Head of caudate nucleus (tissue), 42 donors: ENCODE data around the gene SKOR2.
"Not testable (repeated sequence)": the region's sequence is repeated elsewhere in the genome, so short reads cannot be mapped to it uniquely, and the experiment has no call there.

Experiments
- DNase-seq, 42 donors: peaks; one replicate each; pipeline versions ENCODE4 v3.0.0 to v3.0.0-alpha.2; 2020 to 2021; ENCODE audit warnings: mixed read lengths in 7 of 42
- intact Hi-C: fragments of 100-400 bp; cut with DNase I; formaldehyde crosslinking; loops from one replicate; pipeline ENCODE4 v1.15.0; 2022

The SKOR2 gene

DNA sequence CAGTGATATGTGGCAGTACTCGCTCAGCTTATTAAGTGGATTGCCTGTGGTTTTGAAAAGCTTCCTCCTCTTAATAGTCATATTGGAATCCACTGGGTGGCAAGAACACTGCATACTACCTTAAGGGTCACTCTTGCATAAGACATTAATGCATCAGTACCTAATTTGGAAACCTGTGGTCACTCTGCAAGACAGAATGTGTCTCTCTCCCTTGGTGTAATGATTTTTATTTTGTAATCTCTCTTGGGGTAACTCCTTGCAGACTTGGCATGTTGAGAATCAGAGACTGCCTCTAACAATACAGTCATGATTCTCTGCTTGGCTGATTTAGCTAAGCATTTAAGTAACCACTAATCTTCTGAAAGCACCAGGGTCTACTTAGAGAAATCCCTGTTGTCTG is 42.3 kb downstream of the SKOR2 start:
- no peak for DNase-seq
- intact Hi-C loops = no loop called here

- intact Hi-C loops = no loop called here
- no peak for DNase-seq
Measured at GRCh38 chr18:47206945-47207637, 44.4 kb downstream of the SKOR2 start.

DNA sequence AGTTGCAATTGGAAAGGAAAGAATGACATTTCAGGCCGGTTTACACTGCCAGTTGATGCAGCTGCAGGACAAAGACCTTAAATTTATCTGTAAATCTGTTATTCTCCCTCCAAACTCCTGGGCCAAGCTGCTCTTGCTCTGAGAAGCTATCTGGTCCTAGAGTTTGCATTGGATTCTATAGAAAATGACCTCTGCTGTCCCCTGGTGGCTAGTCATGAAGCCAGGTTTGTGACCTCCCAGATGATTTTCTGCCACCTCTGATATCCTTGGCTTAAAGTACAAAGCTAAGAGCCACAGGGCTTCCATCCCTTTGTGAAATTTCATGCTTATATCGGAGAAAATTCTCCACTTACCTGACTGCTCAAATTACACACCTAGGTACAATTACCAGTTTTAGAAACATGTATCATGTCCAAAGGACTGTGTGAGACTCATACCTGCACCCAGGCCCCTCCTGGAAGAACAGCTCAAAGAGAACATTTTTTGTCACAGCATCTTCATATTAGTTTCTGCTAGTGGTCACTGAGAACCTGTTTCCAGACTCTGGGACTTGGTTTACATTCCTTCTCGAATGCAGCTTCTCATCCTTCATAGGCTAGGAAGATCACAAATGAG is 46.4 kb downstream of the SKOR2 start:
- peak in 22 of 42 donors; percentile 7 to 77 (median 26) for DNase-seq
- intact Hi-C loops = loop anchor here (5.0 kb wide), 1 partner anchor 103 kb away; no protein-coding TSS in a partner anchor

GRCh38 chr18:47203626-47204464 is 47.6 kb downstream of the SKOR2 start:
- no peak for DNase-seq
- intact Hi-C loops = loop anchor here (5.0 kb wide), 1 partner anchor 102 kb away; no protein-coding TSS in a partner anchor

GRCh38 chr18:47195961-47196360 is 55.5 kb downstream of the SKOR2 start:
- intact Hi-C loops, DNase-seq: not testable (repeated sequence)

DNA sequence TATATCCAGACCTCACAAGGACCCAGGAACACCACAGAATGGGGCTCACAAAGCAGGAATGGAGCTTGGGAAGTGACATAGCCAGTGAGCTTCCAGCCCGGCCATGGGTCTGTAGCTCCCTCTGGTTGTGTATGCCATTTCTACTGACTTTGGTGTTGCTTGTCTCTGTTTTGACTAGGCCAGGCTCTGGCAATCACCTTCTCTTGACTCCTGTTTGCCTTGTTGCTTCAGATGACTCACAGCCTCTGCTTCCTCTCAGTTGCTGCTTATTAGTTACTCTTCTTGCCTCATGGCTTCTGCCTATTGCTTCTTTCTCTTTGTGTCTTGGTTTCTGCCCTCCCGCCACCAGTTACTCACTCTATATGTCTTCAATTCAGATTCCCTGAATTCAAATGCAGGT is 59.5 kb downstream of the SKOR2 start:
- intact Hi-C loops = no loop called here
- no peak for DNase-seq

- no peak for DNase-seq
- intact Hi-C loops = no loop called here
Measured at GRCh38 chr18:47187721-47188120, 63.7 kb downstream of the SKOR2 start.

- DNase-seq = no peak
- intact Hi-C loops = no loop called here
Measured at GRCh38 chr18:47184419-47185050, 66.9 kb downstream of the SKOR2 start.

DNA sequence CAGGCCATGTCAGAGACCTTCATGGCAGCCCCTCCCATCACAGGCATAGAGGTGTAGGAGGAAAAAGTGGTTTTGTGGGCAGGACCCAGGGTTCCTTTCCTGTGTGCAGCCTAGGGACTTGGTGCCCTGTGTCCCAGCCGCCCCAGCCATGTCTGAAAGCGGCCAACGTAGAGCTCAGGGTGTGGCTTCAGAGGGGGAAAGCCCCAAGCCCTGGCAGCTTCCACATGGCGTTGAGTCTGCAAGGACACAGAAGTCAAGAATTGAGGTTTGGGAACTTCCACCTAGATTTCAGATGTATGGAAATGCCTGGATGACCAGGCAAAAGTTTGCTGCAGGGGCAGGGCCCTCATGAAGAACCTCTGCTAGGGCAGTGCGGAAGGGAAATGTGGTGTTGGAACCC is 69.3 kb downstream of the SKOR2 start:
- intact Hi-C loops, DNase-seq: not testable (repeated sequence)

- intact Hi-C loops = no loop called here
Measured at GRCh38 chr18:47180765-47181164, 70.7 kb downstream of the SKOR2 start.

GRCh38 chr18:47179520-47179919 is 71.9 kb downstream of the SKOR2 start:
- intact Hi-C loops = no loop called here
- DNase-seq = no peak

More at GRCh38 chr18:47180765-47181164, 70.7 kb downstream of the SKOR2 start:
- no peak for DNase-seq

DNA sequence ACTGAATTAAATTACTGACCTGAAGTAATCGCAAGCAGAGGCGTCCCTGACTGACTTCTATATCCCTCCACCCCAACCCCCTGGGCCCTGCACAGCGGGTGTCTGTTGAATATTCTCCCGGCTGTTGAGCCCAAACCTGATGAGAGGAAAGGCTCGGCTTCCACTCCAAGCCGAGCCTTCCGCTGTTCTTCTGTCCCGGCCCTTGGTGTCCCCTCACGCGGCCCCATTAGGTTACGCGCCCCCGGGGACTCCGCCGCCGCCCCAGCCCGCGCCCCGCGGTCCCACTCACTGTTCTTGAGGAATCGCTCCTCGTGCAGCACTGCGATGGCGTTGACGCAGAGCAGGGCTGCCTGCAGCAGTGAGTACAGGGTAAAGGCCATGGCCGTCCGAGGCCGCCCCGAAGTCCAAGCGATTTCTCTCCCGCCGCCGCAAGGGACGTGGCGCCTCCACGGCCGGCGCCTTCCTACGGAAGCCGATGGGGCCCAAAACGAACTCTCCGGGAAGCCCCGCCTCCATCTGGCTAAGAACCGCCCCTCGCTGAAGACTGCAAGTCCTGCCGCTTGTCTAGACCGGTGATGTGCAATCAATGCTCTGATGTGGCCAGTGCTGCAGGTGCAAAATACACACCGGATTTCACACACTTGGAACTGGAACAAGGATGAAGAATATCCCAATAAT is 75.4 kb downstream of the SKOR2 start, which contains the start of gene IER3IP1:
Gene IER3IP1 (minus strand): TSS at position 467 of the 678 bp plus-strand sequence. CDS start 87 bp downstream, at position 380.
- peak; percentile 79 to 97 (median 92) for DNase-seq
- intact Hi-C loops = loop anchor here (2.0 kb wide), 1 partner anchor 25 kb away; the partner anchor contains the start of gene HDHD2

GRCh38 chr18:47175283-47175897 is 76.1 kb downstream of the SKOR2 start:
- intact Hi-C loops = no loop called here
- DNase-seq = peak in 2 of 42 donors; percentile 19 to 25

GRCh38 chr18:47174545-47175116 is 76.8 kb downstream of the SKOR2 start:
- no peak for DNase-seq
- intact Hi-C loops = no loop called here

DNA sequence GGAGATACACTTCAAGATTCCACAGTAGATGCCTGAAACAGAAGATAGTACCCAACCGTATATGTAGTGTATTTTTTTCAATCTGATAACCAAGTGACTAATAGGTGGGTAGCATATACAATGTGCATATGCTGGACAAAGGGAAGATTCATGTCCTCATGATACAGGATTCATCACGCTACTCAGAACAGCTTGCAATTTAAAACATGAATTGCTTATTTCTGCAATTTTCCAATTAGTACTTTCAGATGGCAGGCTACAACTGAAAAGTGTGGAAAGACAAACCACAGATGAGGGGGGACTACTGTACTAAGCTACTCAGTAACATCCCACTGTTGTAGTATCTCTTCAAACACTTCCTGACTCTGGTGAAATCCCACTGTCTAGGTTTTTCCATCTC is 79.0 kb downstream of the SKOR2 start:
- DNase-seq = no peak
- intact Hi-C loops = no loop called here

DNA sequence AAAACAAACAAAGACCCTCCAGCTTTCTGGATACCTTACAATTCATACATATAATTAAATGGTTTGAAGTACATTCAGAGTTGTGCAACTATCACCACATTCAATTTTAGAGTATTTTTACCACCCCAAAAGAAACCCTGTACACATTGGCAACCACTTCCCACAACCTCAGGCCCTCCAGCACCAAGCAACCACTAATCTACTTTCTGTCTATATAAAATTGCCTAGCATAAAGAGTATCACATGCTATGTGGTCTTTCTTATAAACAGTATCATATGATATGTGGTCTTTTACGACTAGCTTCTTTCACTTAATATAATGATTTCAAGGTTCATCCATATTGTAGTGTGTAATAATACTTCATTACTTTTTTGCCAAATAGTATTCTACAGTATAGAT is 82.5 kb downstream of the SKOR2 start:
- intact Hi-C loops = no loop called here
- DNase-seq = no peak

GRCh38 chr18:47168509-47168908 is 83.0 kb downstream of the SKOR2 start:
- no peak for DNase-seq

GRCh38 chr18:47166294-47166693 is 85.2 kb downstream of the SKOR2 start:
- intact Hi-C loops = no loop called here
- DNase-seq = no peak

More at GRCh38 chr18:47168509-47168908, 83.0 kb downstream of the SKOR2 start:
- intact Hi-C loops = no loop called here
